Stimulated activated CD4-positive, alpha-beta T cell treated with anti-CD3 and anti-CD28 coated beads, Interleukin-1b, Interleukin-23, amount 100 ng/mL, for 24 hours (primary cell): ENCODE data around the gene FAM171A2.
"Not testable (repeated sequence)": the region's sequence is repeated elsewhere in the genome, so short reads cannot be mapped to it uniquely, and the experiment has no call there.

Experiments used
- DNase-seq, 4 experiments: peaks; one replicate each; pipeline ENCODE4 v3.0.0-alpha.2; 2020; ENCODE audit warnings: low read depth in 4 of 4, low spot score in 1 of 4

FAM171A2 gene

GRCh38 chr17:44347206-44348055 is 16.2 kb downstream of the FAM171A2 start:
- not testable (repeated sequence) for DNase-seq

- DNase-seq = no peak
These were observed 17.4 kb downstream of the FAM171A2 start for GRCh38 chr17:44346064-44346844.

- DNase-seq = no peak
These were observed 18.1 kb downstream of the FAM171A2 start for GRCh38 chr17:44345454-44346026.

DNA sequence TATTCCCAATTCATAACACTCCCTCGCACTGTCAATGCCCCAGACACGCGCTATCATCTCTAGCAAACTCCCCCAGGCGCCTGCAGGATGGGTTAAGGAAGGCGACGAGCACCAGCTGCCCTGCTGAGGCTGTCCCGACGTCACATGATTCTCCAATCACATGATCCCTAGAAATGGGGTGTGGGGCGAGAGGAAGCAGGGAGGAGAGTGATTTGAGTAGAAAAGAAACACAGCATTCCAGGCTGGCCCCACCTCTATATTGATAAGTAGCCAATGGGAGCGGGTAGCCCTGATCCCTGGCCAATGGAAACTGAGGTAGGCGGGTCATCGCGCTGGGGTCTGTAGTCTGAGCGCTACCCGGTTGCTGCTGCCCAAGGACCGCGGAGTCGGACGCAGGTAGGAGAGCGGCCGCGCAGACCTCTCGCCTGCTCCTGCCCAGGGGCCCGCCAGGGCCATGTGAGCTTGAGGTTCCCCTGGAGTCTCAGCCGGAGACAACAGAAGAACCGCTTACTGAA is 18.7 kb downstream of the FAM171A2 start, which contains the start of gene GRN:
TSS of gene GRN (plus strand) at position 364 of the 515 bp plus-strand sequence. CDS start 3,863 bp downstream, outside the sequence.
- DNase-seq = peak; percentile 57 to 83 (median 65)

- DNase-seq = no peak
These were observed 20.0 kb downstream of the FAM171A2 start for GRCh38 chr17:44343510-44344209.

GRCh38 chr17:44340553-44340952 is 23.1 kb downstream of the FAM171A2 start:
- DNase-seq = not testable (repeated sequence)

DNA sequence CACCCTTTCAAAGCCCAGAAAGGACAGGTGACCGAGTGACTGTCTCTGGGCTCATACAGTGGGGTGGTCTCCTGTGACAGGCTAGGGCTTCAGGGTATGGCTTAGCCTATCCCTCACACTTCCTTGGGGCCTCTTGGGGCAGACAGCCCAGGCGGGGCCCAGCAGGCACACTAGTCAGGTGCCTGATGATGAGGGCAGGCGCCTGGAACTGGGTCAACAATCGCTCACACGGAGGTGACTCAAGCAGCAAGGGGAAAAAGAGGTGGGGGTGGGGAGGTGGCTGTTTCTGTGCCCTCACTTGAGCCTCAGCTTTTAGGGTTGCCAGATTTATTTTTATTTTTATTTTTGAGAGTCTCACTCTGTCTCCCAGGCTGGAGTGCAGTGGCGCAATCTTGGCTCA is 25.0 kb downstream of the FAM171A2 start:
- DNase-seq = no peak

DNA sequence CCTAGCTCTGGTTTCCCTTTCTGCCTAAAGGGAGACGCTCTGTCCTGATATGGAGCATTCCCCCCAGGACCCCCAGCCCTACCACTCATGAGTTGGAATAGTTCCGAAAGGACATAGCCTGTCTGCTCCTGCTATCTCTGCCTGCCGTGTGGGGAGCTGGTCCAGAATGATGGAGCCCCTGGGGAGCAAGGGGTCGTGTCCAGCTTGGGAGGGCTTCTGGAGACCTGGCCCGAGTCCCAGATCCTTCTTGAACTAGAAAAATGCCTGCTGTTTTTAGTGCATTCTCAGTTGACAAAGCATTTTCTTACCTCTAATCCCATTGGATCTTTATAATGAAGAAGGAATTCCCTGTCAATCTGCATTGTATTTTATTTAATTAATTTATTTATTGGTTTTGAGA is 27.7 kb downstream of the FAM171A2 start:
- DNase-seq = no peak

DNA sequence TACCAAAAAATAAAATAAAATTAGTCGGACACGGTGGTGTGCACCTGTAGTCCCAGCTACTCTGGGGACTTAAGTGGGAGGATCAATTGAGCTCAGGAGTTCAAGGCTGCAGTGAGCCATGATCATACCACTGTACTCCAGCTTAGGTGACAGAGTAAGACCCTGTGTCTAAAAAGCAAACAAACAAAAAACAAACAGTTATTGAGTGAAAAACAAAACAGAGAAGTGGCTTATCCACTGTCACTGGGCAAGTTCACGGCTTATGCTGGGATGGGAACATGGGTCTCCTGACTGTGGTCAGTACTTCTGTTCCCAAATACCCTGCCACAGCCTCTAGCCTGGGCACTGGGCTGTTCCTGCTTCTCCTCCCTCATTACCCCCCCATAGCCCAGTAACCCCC is 28.1 kb downstream of the FAM171A2 start:
- DNase-seq = no peak

GRCh38 chr17:44334727-44335126 is 28.9 kb downstream of the FAM171A2 start:
- no peak for DNase-seq

DNA sequence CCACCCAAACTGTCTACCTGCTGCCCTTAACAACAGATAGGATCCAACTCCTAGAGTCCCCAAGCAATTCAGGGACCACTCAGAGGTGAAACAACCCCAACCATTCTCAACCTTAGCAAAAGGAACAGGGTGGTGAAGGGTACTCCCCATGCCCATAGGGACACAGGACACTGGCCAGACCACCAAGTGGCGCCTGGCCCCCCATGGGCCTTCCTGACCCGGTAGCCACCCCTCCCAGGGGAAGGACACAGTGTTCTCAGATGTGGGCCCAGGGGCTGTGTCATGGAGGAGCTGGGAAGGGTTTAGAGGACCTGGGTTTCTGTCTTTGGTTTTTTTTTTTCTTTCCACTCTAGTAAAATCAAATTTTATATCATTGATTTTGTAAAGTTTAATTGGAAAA is 29.3 kb downstream of the FAM171A2 start:
- DNase-seq = no peak

- no peak for DNase-seq
These were observed 30.3 kb downstream of the FAM171A2 start for GRCh38 chr17:44333371-44333770.

- peak in 2 of 4 experiments; percentile 48 to 63 for DNase-seq
These were observed 32.3 kb downstream of the FAM171A2 start for GRCh38 chr17:44331249-44331760.

DNA sequence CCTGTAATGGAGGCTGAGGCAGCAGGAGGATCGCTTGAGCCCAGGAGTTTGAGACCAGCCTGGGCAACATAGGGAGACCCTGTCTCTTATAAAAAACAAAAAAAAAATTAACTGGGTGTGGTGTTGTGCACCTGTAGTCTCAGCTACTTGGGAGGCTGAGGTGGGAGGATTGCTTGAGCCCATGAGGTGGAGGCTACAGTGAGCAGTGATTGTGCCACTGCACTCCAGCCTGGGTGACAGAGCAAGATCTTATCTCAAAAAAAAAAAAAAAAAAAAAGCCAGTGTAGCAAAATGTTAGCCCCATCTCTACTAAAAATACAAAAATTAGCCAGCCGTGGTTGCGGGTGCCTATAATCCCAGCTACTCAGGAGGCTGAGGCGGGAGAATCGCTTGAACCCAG is 33.4 kb downstream of the FAM171A2 start:
- DNase-seq = not testable (repeated sequence)

- not testable (repeated sequence) for DNase-seq
These were observed 34.1 kb downstream of the FAM171A2 start for GRCh38 chr17:44329516-44329915.

GRCh38 chr17:44327715-44328449 is 35.8 kb downstream of the FAM171A2 start:
- DNase-seq = no peak

DNA sequence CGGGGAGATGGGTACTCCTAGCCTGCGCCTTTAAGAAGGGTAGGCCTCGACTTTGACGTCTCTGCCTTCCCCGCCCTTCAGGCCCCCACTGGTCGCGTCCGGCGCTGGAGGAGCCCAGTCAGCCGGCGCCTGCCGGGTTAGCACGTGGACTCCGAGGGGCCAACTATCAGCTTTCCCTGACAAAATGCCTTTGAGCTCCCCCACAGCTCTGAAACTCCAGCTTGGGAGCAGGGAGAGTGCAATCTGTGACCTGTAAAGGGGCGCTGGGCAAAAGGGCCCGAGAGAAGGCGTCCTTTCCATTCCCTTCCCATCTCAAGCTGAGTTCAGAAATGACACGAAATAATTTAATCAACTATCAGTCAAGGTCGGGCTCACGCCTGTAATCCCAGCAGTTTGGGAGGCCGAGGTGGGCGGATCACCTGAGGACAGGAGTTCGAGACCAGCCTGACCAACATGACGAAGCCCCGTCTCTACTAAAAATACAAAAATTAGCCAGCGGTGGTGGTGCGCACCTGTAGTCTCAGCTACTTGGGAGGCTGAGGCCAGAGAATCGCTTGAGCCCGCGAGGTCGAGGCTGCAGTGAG is 36.7 kb downstream of the FAM171A2 start:
- peak; percentile 63 to 89 (median 84) for DNase-seq

DNA sequence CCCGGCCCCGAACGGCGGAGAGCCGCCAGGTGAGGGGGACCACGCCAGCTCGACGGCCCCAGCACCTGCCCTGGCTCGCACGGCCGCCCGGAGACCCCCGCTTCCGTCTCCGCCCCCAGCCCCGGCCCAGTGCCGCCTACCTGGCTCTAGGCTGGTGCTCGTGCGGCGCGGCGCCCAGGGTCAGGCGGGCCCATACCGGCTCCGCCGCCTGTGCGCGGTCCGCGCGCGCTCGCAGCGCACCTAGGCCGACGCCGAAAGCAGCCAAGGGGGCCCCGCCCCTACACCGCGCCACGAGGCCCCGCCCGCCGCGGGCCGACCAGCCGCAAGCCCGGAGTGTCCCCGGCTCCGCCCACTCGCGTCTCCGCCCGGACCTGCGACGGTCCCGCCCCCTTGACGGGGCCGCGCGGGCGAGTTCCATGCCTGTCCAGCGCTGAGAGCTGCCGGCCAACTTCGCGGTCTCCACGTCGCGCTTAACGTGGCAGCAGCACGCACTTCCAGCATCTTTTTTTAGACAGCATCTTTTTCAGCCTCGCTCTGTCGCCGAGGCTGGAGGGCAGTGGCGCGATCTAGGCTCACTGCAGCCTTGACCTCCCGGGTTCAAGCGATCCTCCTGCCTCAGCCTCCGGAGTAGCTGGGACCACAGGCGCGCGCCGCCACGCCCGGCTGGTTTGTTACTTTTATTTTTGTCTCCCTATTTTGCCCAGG is 38.9 kb downstream of the FAM171A2 start, which contains the start of gene SLC25A39:
TSS of gene SLC25A39 (minus strand) at position 253 of the 705 bp plus-strand sequence. CDS start 1,261 bp downstream, outside the sequence.
- DNase-seq = peak; percentile 81 to 94 (median 90)

GRCh38 chr17:44324092-44324570 is 39.5 kb downstream of the FAM171A2 start:
- DNase-seq = no peak
